ENCODE measurements around the gene MRGPRG.

MRGPRG gene

DNA sequence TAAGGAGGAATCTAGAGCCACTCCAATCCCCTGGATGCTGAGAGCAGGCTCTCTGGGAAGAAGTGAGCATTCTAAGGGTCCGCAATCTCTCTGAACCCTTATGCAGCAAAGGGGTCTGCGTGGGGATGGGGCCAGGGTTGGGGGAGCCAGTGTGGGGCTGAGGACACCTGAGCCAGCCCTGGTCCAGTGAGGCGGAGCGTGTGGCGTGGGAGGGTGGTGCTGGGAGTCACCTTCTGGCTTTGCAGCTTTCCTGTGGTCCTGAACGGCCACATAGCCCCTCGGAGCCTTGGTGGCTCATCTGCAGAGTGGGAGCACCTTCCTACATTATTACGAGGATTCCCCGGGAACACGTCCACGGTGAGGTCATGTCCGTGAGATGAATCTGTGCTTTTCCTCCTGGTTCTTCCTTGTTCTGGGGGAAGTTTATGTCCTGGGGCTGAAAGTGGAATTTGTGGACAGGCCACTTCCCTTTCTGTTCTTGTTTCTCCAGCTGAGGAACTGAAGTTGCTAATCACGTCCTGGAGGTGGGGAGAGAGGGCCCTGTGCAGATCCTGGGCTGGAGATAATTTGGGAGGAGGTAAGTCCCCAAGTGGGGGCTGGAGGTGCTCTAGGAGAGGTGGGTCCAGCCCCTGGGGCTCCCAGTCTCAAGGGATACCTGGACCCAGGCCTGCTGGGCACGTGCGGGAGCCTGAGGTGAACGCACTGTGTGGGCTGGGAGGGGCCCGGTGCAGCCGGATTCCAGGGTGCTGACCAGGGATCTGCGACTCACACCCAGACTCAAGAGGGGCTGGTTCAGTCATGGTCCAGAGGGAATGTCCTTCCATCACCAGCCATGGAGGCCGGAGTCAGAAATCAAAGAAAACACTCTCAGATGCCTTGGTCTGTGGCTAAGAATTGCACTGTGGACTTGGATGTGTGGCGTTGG lies 7.5 kb upstream of the MRGPRG start:
- no peak for DNase-seq

DNA sequence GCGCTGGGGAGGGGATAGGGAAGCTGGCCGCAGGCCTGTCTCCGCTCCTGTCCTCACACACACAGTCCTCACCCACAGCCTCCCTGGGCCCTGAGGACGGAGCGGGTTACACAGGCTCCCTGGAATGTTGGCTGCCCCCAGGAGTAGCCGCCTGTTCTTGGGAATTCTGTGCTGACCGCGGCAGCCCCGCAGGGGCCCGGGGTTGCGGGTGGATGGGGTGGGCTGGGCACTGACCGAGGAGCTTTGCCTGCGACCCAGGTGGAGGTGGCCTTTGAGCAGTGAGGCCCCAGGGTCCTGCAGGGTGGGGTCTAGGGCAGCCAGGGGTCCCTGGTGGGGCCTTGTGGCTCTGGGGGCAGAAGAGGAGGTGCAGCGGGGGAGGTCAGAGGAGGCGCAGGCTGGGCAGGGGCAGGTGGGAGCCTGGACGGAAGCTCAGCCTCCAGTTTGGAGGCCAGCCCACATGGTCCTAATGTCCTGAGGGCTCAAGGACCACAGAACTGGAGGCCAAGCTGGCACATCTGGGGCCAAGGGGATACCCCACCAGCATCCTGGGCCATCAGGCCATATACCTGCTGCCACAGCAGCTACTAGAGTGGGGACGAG lies 6.6 kb upstream of the MRGPRG start:
- no peak for DNase-seq

DNA sequence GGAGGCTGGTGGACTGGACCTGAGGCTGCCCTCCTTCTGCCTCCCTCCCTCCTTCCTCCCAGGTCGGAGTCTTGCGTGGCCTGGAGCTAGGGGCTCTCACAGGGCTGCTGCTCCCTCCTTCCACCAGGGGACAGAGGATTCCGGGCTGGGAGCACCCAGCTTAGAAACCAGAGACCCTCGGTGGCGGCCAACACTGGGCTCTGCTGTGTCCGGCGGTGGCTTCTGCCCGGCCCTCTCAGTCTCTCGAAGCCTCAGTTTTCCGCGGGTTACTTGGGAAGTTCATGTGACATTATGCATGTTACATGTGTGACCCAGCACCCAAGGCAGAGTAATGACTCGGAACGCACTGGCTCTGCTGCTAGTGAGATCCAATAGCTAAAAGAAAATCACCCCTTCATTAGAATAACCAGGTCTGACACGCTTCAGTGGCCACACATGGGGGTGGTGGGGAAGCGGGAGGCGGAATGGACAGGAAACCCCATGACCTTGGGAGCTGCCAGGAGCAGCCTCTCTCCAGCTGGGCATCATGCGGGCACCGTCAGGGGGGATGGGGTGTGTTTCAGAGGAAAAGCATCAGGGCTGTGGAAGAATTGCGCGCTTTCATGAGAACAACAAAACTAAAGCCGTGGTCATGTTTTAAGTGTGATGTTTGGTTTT lies 5.9 kb upstream of the MRGPRG start:
- DNase-seq = no peak

DNA sequence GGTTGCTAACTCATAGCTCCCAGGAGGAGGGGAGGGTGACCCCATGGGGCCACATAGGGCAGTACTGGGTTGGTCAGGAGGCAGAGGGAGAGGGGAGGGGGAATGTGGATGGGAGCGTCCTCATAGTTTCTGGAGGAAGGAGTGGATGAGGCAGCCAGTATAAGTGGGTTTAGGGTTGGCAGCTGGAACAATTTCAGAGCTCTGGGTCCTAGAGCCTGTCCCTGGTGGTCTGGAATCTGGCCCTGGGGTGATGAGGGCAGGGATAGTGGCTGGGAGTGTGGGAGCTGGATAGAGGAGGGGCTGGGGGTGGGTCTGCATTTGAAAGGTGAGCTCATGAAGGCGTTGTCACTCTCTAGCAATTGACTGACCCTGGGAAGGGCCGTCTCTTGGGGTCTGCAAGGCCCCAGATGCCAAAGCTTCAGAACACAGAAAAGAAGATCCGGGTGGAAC lies 5.3 kb upstream of the MRGPRG start:
- DNase-seq = no peak

DNA sequence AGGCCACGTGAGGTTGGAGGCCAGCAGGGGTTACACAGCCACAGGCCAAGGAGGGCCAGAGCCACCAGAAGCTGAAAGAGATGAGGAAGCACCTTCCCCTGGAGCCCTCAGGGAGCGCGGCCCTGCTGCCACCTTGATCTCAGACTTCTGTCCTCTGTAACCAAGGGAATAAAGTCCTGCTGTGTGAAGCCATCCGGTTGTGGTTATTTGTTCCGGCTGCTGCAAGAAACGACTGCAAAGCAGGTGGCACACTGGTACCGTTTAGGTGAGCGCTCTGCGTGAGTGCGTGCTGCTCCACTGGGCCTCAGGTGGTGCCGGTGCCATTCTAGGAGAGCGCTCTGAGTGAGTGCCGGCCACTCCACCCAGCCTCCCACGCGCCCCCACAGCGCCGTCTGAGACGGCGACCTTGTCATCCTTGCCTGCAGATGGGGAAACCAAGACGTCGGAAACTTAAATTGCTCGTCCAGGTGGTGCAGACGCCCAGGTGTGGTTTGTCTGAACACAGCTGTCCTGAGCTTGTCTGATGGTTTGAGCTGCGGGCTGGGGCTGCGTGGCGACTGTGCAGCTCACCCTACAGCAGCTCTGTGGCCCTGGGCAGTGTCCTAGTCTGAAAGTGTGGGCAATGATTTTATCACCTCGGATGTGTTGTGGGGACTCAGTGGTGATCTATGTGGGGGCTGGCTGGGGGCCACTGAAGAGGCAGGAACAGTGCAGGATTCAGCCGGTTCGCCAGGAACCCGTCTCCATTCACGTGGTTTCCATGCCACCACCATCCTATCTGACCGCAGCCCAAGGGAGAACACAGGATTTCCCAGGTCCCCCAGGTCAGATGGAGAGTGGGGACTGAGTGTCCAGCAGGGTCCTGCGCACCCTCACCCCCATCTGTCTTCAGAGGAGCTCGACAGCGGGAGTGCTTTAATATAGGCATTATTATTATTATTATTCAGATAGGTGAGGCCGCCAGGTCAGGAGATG lies 4.6 kb upstream of the MRGPRG start:
- DNase-seq = no peak

DNA sequence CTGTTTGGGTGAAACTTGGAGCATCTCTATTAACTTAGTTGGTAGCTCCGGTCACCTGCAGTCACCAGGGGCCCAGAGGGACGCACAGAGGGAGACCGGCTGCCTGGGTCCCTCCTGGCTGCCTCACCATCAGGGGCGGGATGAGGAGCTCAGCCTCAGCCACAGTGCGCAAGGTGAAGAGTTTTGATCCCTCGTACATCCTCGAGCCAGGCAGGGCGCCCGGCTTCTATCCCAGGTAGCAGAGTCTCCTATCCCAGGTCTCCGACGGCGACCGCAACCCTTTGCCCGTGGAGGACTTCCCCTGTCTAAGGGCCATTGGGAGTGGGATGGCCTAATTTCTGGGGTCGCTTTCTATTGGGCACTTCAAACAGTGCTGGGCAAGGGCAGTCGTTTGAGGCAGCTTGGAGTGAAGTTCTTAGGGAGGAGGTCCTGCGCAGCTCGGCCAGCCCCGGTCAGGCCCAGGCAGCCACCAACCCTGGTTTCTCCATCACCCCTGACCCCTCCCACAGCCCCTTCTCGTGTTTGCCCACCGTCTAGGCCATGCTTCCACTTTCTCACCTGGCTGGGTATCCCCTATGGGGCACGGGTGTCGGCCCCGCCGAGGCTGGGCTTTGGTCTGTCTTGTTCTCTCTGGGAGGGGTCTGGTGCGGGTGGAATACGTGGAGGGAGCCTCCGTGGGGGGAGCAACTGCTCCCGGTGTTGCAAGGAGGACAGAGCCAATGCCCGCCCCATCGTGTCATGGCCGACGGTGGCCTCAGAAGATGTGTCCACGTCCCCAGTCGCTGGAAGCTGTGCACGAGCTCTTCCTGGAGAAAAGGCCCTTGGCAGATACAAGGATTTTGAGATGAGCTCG lies 3.6 kb upstream of the MRGPRG start:
- DNase-seq = no peak

DNA sequence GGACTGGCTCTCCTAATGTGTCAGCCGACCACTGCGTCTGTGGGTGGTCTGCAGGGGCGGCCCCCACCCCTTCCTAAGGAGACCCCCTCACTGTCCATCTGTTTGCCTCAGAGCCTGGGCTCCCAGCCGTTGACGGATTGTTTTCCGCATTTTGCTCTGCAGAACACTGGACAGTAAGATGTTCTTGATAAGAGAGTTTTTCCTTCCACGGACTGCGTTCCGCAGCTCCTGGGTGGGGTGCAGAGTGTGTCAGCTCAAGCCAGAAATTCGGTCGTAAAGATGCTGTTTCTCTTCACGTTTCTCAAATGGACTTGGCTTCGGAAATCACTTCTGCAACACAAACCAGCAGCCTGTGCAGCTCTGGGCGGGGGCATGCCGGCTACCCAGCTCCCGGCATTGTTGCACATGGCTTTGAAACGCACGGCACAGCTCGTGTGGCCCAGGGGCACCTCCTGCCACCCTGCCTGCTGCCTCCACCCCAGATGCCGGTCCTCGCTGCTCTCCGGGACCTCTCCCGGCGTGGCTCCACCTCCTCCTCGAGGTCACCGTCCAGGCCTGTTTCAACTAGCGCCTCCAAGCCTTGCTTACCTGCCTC lies 2.9 kb upstream of the MRGPRG start:
- no peak for DNase-seq

DNA sequence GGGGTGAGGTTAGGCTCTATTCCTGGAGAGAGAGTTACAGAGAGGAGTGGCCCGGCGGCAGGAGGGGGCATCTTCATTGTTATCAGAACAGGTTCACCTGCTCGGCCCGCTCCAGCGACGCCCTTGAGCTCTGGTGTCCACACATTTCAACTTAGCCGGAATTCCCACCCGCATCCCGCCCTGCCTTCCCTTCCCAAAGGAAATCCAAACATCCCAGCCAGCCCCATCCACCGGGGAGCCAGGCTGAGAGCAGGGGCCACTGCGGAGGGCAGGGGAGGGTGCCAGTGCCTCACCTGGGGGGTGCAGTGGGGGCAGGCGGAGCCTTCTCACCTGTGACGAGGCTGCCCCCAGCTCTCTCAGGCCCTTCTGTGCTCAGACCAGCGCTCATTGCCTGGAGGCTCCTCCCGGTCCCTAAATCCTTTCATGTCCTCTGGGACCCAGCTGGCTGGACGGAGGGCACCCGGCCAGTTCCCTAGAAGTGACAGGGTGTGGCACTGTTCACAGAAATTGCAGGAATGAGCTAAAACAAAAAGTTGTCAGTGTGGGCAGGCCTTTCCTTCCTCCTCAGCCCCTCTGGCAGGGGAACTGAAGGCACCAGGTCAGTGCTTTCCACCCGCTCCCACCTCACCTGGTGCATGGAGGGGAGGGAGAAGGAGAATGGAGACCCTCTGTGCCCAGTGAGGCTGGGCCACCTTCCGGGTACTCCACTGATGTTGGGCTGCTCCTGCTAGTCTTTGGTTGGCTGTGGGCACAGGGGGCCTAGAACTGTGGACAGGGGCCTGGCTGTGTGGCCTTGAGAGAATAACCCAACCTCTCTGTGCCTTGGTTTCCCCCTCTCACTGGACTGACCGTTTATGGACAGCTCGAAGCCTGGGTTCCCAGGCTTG lies 2.2 kb upstream of the MRGPRG start:
- DNase-seq = no peak

DNA sequence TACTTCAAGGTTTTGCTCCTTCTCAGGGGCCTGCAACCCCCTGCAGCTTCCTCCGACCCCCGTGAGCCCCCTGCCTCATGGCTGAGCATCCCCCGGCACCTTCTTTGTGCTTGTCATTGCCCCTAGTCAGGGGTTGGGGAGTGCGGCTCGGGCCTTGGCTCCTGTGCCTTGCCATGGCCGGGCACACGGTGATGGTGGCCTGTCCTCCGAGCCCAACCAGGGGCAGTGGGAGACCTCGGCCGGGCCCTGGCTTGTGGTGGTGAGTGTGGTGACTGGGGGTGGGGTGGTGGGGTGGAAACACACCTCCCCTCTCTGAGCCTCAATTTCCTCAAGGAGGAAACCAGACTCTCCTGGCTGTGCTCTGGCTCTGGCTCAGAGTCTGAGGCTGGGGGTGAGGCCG lies 1.5 kb upstream of the MRGPRG start:
- no peak for DNase-seq

DNA sequence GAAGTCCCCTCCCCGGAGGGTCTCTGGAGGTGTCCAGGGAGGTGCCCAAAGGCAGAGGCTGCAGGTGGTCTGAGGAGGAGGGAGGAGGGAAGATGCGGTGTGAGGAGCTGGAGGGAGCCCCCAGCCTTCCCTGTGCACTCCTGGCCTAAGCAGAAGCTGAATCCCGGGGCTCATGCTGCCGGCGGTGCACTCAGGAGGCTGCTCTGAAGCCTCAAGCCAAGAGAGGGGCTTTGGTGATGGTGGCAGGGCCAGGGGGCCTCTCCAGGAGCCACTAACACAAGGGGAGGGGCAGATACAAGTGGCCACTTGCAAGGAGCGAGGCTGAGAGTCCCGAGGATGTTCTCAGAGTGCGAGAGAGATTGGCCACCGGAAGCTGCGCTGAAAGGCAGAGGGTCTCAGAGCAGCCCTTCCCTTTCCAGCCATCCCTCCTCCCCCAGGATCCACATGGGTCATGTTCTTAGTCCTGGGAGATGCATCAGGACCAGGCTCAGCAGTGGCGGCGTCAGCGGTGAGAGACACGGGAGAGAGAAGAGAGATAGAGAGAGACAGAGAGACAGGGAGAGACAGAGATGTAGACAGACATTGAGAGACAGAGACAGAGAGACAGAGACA lies 774 bp upstream of the MRGPRG start:
- no peak for DNase-seq

DNA sequence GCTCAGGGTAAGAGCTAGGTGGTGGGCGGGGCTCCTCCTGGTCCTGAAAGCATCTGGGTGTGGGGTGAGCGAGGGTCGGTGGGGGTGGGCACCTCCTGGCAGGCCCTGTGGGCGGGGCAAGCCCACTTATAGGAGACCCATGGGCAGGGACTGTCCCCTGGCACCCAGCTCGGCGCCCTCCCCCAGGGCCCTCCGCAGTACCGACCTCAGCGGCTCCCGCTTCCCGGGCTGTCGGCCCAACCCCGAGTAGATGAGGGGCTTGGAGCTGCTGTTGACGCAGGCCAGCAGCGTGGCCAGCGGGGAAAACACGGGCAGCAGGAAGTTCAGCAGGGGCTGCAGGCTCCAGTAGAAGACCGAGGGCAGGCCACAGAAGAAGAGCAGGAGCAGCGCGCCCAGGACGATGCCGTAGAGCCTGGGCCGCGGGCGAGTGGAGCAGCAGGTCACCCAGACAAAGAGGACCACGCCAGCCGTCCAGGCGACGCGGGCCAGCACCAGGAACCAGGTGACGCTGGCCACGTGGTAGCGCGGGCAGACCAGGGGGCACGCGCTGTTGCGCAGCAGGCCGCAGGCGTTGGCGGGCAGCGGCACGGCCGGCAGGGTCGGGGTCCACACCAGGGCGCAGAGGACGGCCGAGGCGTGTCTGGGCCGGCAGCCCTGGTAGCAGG lies 663 bp downstream of the MRGPRG start:
- no peak for DNase-seq

DNA sequence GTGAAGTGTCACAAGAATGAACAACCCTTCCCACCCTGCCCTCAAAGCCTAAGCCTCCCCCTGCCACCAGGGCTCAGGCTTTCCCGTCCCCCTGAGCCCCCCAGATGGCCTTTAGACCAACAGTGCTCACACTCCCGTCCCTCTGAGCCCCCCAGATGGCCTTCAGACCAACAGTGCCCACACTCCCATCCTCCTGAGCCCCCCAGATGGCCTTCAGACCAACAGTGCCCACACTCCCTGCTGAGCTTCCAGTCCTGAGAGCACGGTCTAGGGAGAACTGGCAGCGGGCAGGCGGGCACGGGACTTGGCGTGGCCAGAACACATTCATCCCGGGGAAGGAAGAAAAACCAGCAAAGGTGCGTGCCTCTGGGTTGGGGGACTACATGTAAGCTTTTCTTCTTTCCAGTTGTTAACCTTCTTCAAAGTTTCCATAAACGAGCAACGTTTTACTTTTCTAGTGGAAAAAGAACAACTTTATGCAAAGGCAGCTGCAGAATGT lies 2.5 kb downstream of the MRGPRG start:
- DNase-seq = no peak

DNA sequence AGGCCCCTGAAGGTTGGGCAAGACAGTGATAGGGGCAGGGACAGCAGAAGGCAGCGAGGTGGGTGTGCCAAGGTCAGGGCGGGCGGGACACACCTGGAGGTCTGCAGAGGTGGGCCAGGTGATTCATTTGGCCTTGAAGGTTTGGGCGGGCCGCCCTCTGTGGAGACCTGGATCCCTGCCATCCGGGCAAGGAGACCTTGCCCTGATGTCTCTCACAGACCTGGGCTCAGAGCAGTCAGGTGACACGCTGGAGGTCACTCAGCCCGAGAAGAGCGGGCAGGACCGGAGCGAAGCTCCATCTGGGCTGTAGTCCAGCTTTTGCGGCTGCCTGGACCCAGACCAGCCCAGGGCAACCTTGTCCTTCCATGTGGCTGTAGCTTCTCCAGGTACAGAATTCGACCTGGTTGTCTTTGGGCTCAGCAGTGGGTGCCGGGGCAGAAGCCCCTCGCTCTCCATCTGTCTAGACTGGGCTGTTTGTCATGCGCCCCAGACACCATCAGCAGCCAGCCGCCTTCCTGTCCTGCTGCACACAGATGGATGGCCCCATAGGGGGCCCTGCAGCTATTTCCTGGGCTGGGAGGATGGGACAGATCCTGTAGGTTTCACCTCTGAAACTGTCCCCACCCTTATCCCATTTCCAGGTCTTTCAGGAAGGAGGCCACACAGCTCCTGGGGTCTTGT lies 3.1 kb downstream of the MRGPRG start:
- no peak for DNase-seq

DNA sequence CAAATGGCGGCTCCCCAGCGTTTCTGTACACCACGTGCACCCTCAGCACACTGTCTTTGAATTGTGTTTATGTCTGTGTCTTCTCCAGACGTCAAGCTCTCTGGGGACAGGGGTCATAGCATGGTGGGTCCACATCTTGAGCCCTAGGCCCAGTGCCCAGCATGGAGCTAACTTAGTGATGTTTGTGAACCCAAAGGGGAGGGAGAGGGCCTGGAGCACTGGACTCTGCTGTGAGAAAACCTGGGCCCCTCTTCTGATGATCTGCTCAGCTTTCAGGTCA lies 4.3 kb downstream of the MRGPRG start:
- no peak for DNase-seq

DNA sequence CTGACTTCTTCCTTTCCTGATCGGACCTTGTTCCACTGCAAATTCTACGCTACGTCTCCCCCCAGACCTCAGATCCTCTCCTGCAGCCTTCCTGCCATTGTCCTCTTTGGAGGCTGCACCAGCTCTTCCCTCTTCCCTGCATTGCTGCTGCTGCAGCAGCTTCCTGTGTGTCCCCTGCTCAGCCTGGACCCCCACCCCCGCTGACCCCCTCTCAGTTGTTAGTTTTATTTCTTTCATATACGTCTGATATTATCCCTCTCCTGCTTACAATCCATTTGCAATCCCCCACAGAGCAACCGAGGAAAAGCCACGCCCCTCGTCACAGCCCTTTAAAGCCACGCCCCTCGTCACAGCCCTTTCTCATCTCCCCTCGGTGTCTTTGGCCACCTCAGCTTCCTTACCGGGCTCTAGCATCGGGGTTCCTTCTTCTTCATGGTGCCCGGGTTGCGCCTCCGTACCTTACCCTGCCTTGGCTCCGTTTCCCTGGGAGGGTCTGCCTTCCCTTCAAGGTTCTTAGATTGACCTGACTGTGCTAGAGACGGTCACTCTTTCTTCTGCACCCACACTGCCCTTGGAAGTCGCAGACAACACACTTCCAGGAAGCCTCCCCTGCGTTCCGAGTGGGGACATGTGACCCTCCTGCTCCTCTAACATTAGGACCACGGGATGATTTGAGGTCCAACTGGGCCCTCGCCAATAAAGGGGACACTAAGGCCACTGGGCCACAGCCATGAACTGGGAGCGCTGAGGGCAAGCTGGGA lies 4.8 kb downstream of the MRGPRG start:
- DNase-seq = no peak

DNA sequence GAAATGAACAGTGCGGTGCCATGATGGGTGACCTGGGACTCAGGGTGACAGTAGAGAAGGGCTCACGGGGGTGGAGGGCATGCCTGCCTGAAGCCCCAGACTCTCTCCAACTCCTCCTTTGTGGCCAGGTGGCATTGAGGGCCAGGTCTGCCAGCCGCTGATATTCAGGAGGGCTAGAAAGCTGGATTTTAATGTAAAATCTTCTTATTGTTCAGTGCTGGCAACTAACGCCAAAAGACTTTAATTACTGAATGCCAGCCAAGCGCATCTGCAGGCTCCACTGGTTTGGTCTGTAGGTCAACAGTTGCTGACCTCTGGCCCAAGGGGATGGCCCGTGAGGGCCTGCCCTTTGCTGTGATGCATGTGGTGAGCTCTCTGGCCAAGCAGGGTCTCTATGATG lies 10.3 kb downstream of the MRGPRG start:
- no peak for DNase-seq

DNA sequence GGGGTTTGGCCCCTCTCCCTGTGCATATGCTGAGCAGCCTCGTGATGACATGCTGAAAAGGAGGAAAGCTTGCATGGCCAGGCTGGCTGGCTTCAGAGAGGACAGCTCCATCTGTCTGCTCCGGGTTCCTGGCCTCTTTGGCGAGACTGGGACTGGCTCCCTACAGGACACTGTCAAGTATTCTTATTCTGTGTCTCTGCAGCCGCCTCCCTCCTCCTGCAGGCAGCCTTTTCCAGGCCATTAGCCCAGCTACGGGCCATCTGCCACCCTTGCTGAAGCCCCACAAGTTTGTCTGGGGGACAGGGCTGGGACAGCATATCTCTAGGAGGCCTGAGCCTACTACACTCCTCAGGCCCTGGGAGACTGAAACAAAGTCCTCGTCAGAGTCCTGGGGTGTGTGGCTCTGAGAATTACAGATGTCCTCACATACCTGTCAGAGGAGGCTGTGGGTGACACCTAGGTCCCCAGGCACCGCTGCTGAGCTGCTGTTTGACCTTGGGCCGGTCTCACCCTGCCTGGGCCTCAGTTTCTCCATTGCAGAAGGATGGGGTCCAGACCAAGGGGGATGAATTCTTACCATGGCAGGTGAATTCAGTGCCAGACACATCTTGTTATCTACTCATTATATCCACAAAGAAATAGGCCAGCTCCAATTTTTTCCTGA lies 11.0 kb downstream of the MRGPRG start:
- no peak for DNase-seq

DNA sequence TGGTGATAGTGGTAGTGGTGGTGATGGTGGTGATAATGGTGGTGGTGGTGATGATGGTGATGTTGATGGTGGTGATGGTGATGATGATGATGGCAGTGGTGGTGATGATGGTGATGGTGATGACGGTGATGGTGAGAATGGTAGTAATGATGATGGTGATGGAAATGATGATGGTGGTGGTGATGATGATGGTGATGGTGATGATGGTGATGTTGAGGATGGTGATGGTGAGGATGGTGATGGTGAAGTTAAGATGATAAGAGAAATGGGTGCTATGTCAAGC lies 11.8 kb downstream of the MRGPRG start:
- DNase-seq = no peak

All from fibroblast of skin of right quadriceps (primary cell).